ENCODE measurements around the gene TMEM80. TPM values are rescaled to one million over a fixed set of nuclear protein-coding genes. Genes with fewer than 3 reads are reported as not detected.

Gene TMEM80
- total and polyA plus RNA-seq, 4 donors: 10.0 to 38.9 (median 22.9) TPM

GRCh38 chr11:674406-674805, 21.2 kb upstream of the TMEM80 start:
- Histone ChIP-seq H3K27ac (ENCODE audit: low read depth, low read length) (no peak overlapping the region), H3K4me1 (ENCODE audit: control insufficient read depth, insufficient read depth, low read length) (no peaks in the 10 kb centered on the region), H3K36me3 (ENCODE audit: control insufficient read depth, insufficient read depth, low read length) (peaks cover 69% of the 10 kb centered on the region), H3K9me3 (ENCODE audit: control insufficient read depth, insufficient read depth, low read length) (no peaks in the 10 kb centered on the region), H3K27me3 (ENCODE audit: control insufficient read depth, insufficient read depth, low read length) (no peaks in the 10 kb centered on the region), H3K4me3 (ENCODE audit: low read depth, low read length) (no peak overlapping the region)
- no peak for DNase-seq (ENCODE audit: low read depth in 4 of 6, low spot score in 6 of 6)
- 89% methylated on average over 17 of the region's 17 CpGs for WGBS (ENCODE audit: insufficient coverage)

GRCh38 chr11:678297-678696, 17.3 kb upstream of the TMEM80 start:
- H3K9me3 ChIP-seq (ENCODE audit: control insufficient read depth, insufficient read depth, low read length): no peaks in the 10 kb centered on the region
- no peaks in the 10 kb centered on the region for H3K4me1 ChIP-seq (ENCODE audit: control insufficient read depth, insufficient read depth, low read length)
- peaks cover 84% of the 10 kb centered on the region for H3K36me3 ChIP-seq (ENCODE audit: control insufficient read depth, insufficient read depth, low read length)
- no peak for DNase-seq (ENCODE audit: low read depth in 4 of 6, low spot score in 6 of 6)
- H3K27ac ChIP-seq (ENCODE audit: low read depth, low read length): no peak overlapping the region
- no peaks in the 10 kb centered on the region for H3K27me3 ChIP-seq (ENCODE audit: control insufficient read depth, insufficient read depth, low read length)
- no peak overlapping the region for H3K4me3 ChIP-seq (ENCODE audit: low read depth, low read length)
- WGBS (ENCODE audit: insufficient coverage): 100% methylated on average over 2 of the region's 3 CpGs

GRCh38 chr11:679271-680207, 16.1 kb upstream of the TMEM80 start:
- Histone ChIP-seq H3K4me1 (ENCODE audit: control insufficient read depth, insufficient read depth, low read length) (no peaks in the 10 kb centered on the region), H3K9me3 (ENCODE audit: control insufficient read depth, insufficient read depth, low read length) (no peaks in the 10 kb centered on the region), H3K36me3 (ENCODE audit: control insufficient read depth, insufficient read depth, low read length) (peaks cover 84% of the 10 kb centered on the region), H3K27ac (ENCODE audit: low read depth, low read length) (no peak overlapping the region), H3K4me3 (ENCODE audit: low read depth, low read length) (no peak overlapping the region), H3K27me3 (ENCODE audit: control insufficient read depth, insufficient read depth, low read length) (no peaks in the 10 kb centered on the region)
- 97% methylated on average over 33 of the region's 36 CpGs for WGBS (ENCODE audit: insufficient coverage)
- DNase-seq (ENCODE audit: low read depth in 4 of 6, low spot score in 6 of 6): no peak

- WGBS (ENCODE audit: insufficient coverage): 93% methylated on average over 19 of the region's 19 CpGs
- DNase-seq (ENCODE audit: low read depth in 4 of 6, low spot score in 6 of 6): no peak
- no peak overlapping the region for H3K27ac ChIP-seq (ENCODE audit: low read depth, low read length)
Observed at GRCh38 chr11:680476-680875, 15.1 kb upstream of the TMEM80 start.

GRCh38 chr11:680970-681369, 14.6 kb upstream of the TMEM80 start:
- Histone ChIP-seq H3K4me3 (ENCODE audit: low read depth, low read length) (no peak overlapping the region), H3K4me1 (ENCODE audit: control insufficient read depth, insufficient read depth, low read length) (no peaks in the 10 kb centered on the region), H3K27me3 (ENCODE audit: control insufficient read depth, insufficient read depth, low read length) (no peaks in the 10 kb centered on the region), H3K27ac (ENCODE audit: low read depth, low read length) (no peak overlapping the region), H3K36me3 (ENCODE audit: control insufficient read depth, insufficient read depth, low read length) (peaks cover 86% of the 10 kb centered on the region), H3K9me3 (ENCODE audit: control insufficient read depth, insufficient read depth, low read length) (no peaks in the 10 kb centered on the region)
- WGBS (ENCODE audit: insufficient coverage): 93% methylated on average over 10 of the region's 13 CpGs
- DNase-seq (ENCODE audit: low read depth in 4 of 6, low spot score in 6 of 6): no peak

More at GRCh38 chr11:680476-680875, 15.1 kb upstream of the TMEM80 start:
- Histone ChIP-seq H3K36me3 (ENCODE audit: control insufficient read depth, insufficient read depth, low read length) (peaks cover 84% of the 10 kb centered on the region), H3K4me3 (ENCODE audit: low read depth, low read length) (no peak overlapping the region), H3K4me1 (ENCODE audit: control insufficient read depth, insufficient read depth, low read length) (no peaks in the 10 kb centered on the region), H3K27me3 (ENCODE audit: control insufficient read depth, insufficient read depth, low read length) (no peaks in the 10 kb centered on the region), H3K9me3 (ENCODE audit: control insufficient read depth, insufficient read depth, low read length) (no peaks in the 10 kb centered on the region)

- Histone ChIP-seq H3K9me3 (ENCODE audit: control insufficient read depth, insufficient read depth, low read length) (no peaks in the 10 kb centered on the region), H3K4me3 (ENCODE audit: low read depth, low read length) (no peak overlapping the region), H3K27ac (ENCODE audit: low read depth, low read length) (no peak overlapping the region), H3K27me3 (ENCODE audit: control insufficient read depth, insufficient read depth, low read length) (no peaks in the 10 kb centered on the region), H3K4me1 (ENCODE audit: control insufficient read depth, insufficient read depth, low read length) (peaks cover 11% of the 10 kb centered on the region), H3K36me3 (ENCODE audit: control insufficient read depth, insufficient read depth, low read length) (peaks cover 88% of the 10 kb centered on the region)
- DNase-seq (ENCODE audit: low read depth in 4 of 6, low spot score in 6 of 6): no peak
- 91% methylated on average over 29 of the region's 30 CpGs for WGBS (ENCODE audit: insufficient coverage)
Observed at GRCh38 chr11:686451-687243, 9.0 kb upstream of the TMEM80 start.

GRCh38 chr11:687751-688150, 7.9 kb upstream of the TMEM80 start:
- no peak for DNase-seq (ENCODE audit: low read depth in 4 of 6, low spot score in 6 of 6)
- peaks cover 80% of the 10 kb centered on the region for H3K36me3 ChIP-seq (ENCODE audit: control insufficient read depth, insufficient read depth, low read length)
- H3K27ac ChIP-seq (ENCODE audit: low read depth, low read length): no peak overlapping the region
- peaks cover 20% of the 10 kb centered on the region for H3K4me1 ChIP-seq (ENCODE audit: control insufficient read depth, insufficient read depth, low read length)
- no peaks in the 10 kb centered on the region for H3K9me3 ChIP-seq (ENCODE audit: control insufficient read depth, insufficient read depth, low read length)
- 97% methylated on average over 5 of the region's 13 CpGs for WGBS (ENCODE audit: insufficient coverage)
- no peak overlapping the region for H3K4me3 ChIP-seq (ENCODE audit: low read depth, low read length)
- no peaks in the 10 kb centered on the region for H3K27me3 ChIP-seq (ENCODE audit: control insufficient read depth, insufficient read depth, low read length)

- DNase-seq (ENCODE audit: low read depth in 4 of 6, low spot score in 6 of 6): no peak
- Histone ChIP-seq H3K4me1 (ENCODE audit: control insufficient read depth, insufficient read depth, low read length) (peaks cover 29% of the 10 kb centered on the region), H3K9me3 (ENCODE audit: control insufficient read depth, insufficient read depth, low read length) (no peaks in the 10 kb centered on the region), H3K4me3 (ENCODE audit: low read depth, low read length) (no peak overlapping the region), H3K36me3 (ENCODE audit: control insufficient read depth, insufficient read depth, low read length) (peaks cover 81% of the 10 kb centered on the region), H3K27ac (ENCODE audit: low read depth, low read length) (no peak overlapping the region), H3K27me3 (ENCODE audit: control insufficient read depth, insufficient read depth, low read length) (no peaks in the 10 kb centered on the region)
- WGBS (ENCODE audit: insufficient coverage): 93% methylated on average over 7 of the region's 9 CpGs
Observed at GRCh38 chr11:688681-689080, 6.9 kb upstream of the TMEM80 start.

- Histone ChIP-seq H3K4me1 (ENCODE audit: control insufficient read depth, insufficient read depth, low read length) (peaks cover 39% of the 10 kb centered on the region), H3K27ac (ENCODE audit: low read depth, low read length) (no peak overlapping the region), H3K9me3 (ENCODE audit: control insufficient read depth, insufficient read depth, low read length) (no peaks in the 10 kb centered on the region), H3K27me3 (ENCODE audit: control insufficient read depth, insufficient read depth, low read length) (no peaks in the 10 kb centered on the region), H3K4me3 (ENCODE audit: low read depth, low read length) (no peak overlapping the region), H3K36me3 (ENCODE audit: control insufficient read depth, insufficient read depth, low read length) (peaks cover 75% of the 10 kb centered on the region)
- no peak for DNase-seq (ENCODE audit: low read depth in 4 of 6, low spot score in 6 of 6)
- 93% methylated on average over 5 of the region's 7 CpGs for WGBS (ENCODE audit: insufficient coverage)
Observed at GRCh38 chr11:689625-690024, 6.0 kb upstream of the TMEM80 start.
